Activated CD4-positive, alpha-beta memory T cell treated with anti-CD3 and anti-CD28 coated beads for 36 hours (primary cell): Measurements from ENCODE around the gene PRDM5. TPM values are rescaled to one million over a fixed set of nuclear protein-coding genes. Genes with fewer than 3 reads are reported as not detected.
"Not testable (repeated sequence)": the region's sequence is repeated elsewhere in the genome, so short reads cannot be mapped to it uniquely, and the experiment has no call there.

Experiments
- CTCF ChIA-PET: fragments of 350-600 bp; sonication (Branson Sonifier 250); formaldehyde crosslinking; loops from one replicate; lab custom pipeline; 2021; ENCODE audit warnings: antibody characterized with exemption, inconsistent platforms; lab: Charles Lee
- POLR2A ChIA-PET: fragments of 350-600 bp; sonication (Branson Sonifier 250); formaldehyde crosslinking; loops from one replicate; lab custom pipeline; 2021; ENCODE audit warnings: antibody characterized with exemption; lab: Charles Lee
- DNase-seq: peaks from one replicate; pipeline ENCODE4 v3.0.0-alpha.2; 2020
- H3K27ac Mint-ChIP-seq: one replicate; pipeline ENCODE4 v1.8.0; 2021; ENCODE audit warnings: mixed read lengths
- H3K27me3 Mint-ChIP-seq: one replicate; pipeline ENCODE4 v1.8.0; 2021; ENCODE audit warnings: mixed read lengths
- H3K36me3 Mint-ChIP-seq: one replicate; pipeline ENCODE4 v1.8.0; 2021; ENCODE audit warnings: mixed read lengths
- H3K4me1 Mint-ChIP-seq: one replicate; pipeline ENCODE4 v1.8.0; 2021; ENCODE audit warnings: low read depth, mixed read lengths
- H3K4me3 Mint-ChIP-seq: one replicate; pipeline ENCODE4 v1.8.0; 2021; ENCODE audit warnings: mild to moderate bottlenecking, mixed read lengths
- H3K9me3 Mint-ChIP-seq: one replicate; pipeline ENCODE4 v1.8.0; 2021; ENCODE audit warnings: mixed read lengths
- intact Hi-C: fragments of 100-400 bp; cut with micrococcal nuclease; formaldehyde crosslinking; loops from one replicate; pipeline ENCODE4 v1.15.1; 2023
- total RNA-seq, 2 experiments: library from RNA; stranded (reverse); gene quantifications; one replicate each; pipeline ENCODE4 v1.2.3, GENCODE V29; 2021

PRDM5 gene
- total RNA-seq, 2 experiments from 2014 or later = 0.17 TPM

DNA sequence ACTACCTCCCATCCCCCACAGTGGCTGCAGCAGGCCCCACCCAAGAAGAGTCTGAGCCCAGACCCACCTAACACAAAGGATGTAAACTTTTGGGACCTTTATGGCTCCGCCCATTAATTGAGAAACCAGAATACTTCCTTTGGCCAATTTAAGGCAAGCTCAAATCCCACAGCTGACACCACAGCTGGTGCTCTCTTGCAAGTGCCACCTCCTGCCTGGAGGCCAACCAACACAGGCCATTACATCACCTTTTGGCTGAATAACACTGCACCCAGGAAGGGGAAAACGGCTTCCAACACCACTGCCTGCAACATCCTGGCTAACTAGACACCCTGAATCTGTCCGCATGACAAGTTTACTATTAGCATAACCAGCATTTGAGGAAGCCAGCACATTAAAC, 248.8 kb downstream of the PRDM5 start:
- H3K27ac Mint-ChIP-seq = no peak overlapping the region
- H3K27me3 Mint-ChIP-seq = peaks cover 13% of the 10 kb centered on the region
- ChIA-PET POLR2A (no interaction called here), CTCF (no interaction called here)
- intact Hi-C loops = no loop called here
- peaks cover 6% of the 10 kb centered on the region for H3K9me3 Mint-ChIP-seq
- no peak overlapping the region for H3K4me3 Mint-ChIP-seq
- DNase-seq = no peak
- no peaks in the 10 kb centered on the region for H3K36me3 Mint-ChIP-seq
- H3K4me1 Mint-ChIP-seq = no peaks in the 10 kb centered on the region

DNA sequence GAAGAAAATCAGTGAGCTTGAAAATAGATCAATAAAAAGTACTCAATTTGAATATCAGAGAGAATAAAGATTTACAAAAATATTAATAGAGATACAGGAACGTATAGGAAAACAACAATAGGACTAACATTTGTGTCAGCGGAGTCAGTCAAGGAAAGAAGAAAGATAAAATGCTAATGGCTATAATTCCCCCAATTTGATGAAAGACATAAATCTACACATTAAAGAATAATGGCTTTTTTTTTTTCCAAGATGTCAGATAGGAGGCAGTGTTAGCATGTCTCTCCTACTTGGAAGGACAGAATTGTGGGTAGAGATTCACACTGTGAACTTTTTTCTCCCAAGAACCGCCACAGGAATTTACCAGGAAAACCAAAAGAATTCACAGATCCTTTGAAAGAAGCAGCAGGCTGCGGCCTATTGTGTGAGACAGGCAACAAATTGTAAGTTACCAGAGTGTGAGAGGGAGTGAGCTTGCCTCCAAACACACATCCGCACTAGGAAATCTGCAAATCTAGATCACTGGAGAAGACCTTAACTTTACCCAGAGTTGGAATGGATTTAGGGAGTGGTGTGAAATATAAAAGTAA, 249.9 kb downstream of the PRDM5 start:
- Mint-ChIP-seq H3K27me3 (peaks cover 9% of the 10 kb centered on the region), H3K36me3 (no peaks in the 10 kb centered on the region), H3K9me3 (peaks cover 6% of the 10 kb centered on the region), H3K27ac (no peak overlapping the region), H3K4me1 (no peaks in the 10 kb centered on the region), H3K4me3 (no peak overlapping the region)
- intact Hi-C loops = no loop called here
- ChIA-PET POLR2A (no interaction called here), CTCF (no interaction called here)
- DNase-seq = no peak

DNA sequence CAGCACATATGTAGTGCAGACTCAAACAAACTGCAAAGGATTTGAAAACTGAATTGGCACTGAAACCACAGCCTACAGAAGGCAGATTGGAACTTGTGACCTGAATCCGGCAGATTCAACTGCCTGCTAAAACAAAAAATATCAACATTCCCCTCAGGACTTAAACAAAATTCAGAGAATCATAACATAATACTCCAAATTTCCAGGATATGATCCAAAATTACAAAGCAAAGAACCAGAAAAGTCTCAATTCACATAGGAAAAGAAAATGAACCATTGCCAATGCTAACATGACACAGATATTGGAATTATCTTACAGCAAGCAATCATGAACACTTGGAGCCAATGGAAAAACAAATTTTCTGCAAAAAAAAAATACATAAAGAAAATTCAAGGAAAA, 250.4 kb downstream of the PRDM5 start:
- Mint-ChIP-seq H3K4me1 (no peaks in the 10 kb centered on the region), H3K27me3 (peaks cover 4% of the 10 kb centered on the region), H3K9me3 (peaks cover 6% of the 10 kb centered on the region), H3K4me3 (no peak overlapping the region), H3K27ac (no peak overlapping the region), H3K36me3 (no peaks in the 10 kb centered on the region)
- ChIA-PET POLR2A (no interaction called here), CTCF (no interaction called here)
- intact Hi-C loops = no loop called here
- no peak for DNase-seq

DNA sequence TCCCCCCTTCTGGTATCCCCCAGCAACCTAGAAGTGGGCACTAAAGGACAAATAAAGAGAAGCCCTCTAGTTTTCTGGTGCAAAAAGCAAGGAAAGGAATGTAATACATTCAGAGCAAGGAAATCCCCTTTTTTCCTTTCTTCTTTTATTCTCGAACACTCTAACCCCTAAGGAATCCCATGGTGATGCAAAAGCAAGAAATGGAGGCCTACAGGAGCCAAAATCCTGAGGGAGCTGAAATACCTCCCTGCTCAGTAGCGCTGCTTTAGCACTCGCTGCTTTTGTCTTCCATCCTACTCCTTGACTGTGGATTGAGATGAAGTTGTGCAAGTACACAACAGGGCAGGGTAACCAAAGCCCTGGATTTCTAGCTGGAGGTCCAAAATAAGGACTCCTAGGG, 251.0 kb downstream of the PRDM5 start:
- Mint-ChIP-seq H3K27ac (no peak overlapping the region), H3K9me3 (peaks cover 6% of the 10 kb centered on the region), H3K4me3 (no peak overlapping the region), H3K4me1 (no peaks in the 10 kb centered on the region), H3K36me3 (no peaks in the 10 kb centered on the region), H3K27me3 (peaks cover 3% of the 10 kb centered on the region)
- DNase-seq = no peak
- intact Hi-C loops = no loop called here
- ChIA-PET CTCF (no interaction called here), POLR2A (no interaction called here)

DNA sequence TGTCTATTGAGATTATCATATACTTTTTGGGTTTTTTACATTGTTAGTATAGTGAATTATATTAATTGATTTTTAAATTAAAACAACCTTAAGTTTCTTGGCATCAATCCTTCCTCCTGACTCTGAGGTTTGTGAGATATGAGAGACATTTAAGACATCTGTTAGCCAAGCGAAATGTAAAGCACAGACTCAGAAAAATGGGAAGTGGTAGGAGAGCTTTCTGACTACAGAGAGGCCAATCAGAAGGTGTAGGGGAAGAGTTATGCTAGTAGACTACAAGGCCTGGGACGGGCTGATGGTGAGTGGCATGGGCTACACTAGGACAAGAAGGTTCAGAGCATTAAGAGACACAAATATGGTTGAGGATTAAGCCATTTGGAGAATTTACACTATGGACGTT, 255.4 kb downstream of the PRDM5 start:
- ChIA-PET POLR2A (no interaction called here), CTCF (no interaction called here)
- H3K4me1 Mint-ChIP-seq = no peaks in the 10 kb centered on the region
- intact Hi-C loops = no loop called here
- no peak overlapping the region for H3K27ac Mint-ChIP-seq
- H3K9me3 Mint-ChIP-seq = peaks cover 3% of the 10 kb centered on the region
- DNase-seq = no peak
- H3K27me3 Mint-ChIP-seq = peaks cover under 1% of the 10 kb centered on the region
- no peak overlapping the region for H3K4me3 Mint-ChIP-seq
- H3K36me3 Mint-ChIP-seq = no peaks in the 10 kb centered on the region

DNA sequence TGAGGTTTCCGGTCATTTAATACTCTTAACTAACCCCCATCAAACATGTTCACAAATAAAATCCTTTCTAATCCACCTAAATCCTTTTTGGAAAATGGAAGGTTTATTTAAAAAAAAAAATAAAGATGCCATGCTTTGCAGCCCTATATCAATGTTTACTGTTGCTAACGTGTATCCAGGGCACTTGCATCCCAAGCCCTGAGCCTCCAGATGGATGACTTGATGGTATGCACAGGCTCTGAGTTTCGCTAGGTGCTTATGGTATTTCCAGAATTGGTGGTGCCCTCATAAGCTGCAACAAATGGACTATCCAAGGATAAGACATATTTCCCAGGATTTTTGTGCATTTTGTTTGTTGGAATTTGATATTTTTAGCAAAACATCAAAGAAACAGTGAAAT, 257.7 kb downstream of the PRDM5 start:
- ChIA-PET POLR2A (no interaction called here), CTCF (interaction anchor here (1.0 kb wide), 1 partner anchor 642 kb away, joined by 3 read pairs; no protein-coding TSS in a partner anchor)
- Mint-ChIP-seq H3K27me3 (peaks cover 1% of the 10 kb centered on the region), H3K9me3 (no peaks in the 10 kb centered on the region), H3K27ac (no peak overlapping the region), H3K36me3 (no peaks in the 10 kb centered on the region), H3K4me1 (no peaks in the 10 kb centered on the region), H3K4me3 (no peak overlapping the region)
- intact Hi-C loops = no loop called here
- no peak for DNase-seq

DNA sequence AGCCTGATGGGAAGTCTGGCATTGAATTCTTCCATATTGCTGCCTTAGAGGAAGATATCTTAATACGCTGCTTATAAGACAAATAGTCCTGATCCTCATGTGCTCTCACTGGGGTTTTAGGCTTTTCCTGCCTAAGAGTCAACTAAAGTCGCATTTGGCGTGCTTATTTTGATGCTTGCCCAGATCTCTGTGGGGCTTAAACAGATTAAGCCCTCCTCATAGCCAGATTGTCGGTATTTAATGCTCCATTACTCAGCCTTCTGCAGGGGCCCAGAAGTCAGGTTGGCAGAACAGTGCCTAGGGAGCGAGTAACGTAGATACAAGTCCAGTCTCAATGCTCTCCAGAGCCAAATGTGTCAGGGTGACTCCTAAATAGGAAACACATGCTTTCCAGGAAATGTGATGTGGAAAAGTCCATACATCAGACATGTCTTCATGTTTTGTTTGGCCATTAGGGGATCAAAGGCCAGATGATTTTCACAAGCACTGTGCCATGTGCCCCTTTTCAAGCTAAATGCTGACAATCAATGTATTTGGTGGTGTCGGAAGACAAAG, 262.8 kb downstream of the PRDM5 start:
- POLR2A ChIA-PET = no interaction called here
- no peak for DNase-seq
- CTCF ChIA-PET = no interaction called here
- peaks cover 10% of the 10 kb centered on the region for H3K27me3 Mint-ChIP-seq
- H3K9me3 Mint-ChIP-seq = no peaks in the 10 kb centered on the region
- H3K4me1 Mint-ChIP-seq = peaks cover 2% of the 10 kb centered on the region
- H3K36me3 Mint-ChIP-seq = no peaks in the 10 kb centered on the region
- H3K4me3 Mint-ChIP-seq = no peak overlapping the region
- intact Hi-C loops = no loop called here
- no peak overlapping the region for H3K27ac Mint-ChIP-seq

DNA sequence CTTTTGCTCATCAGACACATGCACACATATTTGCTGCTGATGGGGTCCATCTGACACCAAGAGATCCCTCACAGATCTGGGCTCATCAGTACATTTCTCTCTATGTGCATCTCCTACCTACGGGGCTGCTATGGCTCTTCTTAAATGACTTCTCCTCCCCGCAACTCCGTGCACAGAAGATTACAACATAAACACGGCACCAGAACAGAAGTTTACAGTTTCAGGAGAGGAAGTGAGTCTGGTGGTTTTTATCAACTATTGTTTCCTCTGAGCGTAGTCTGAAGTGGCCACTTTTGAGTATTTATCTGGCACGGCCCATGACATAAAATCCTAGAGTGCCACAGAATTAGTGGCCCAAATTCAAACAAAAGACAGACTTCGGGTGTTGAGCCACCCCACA, 263.8 kb downstream of the PRDM5 start:
- intact Hi-C loops = no loop called here
- H3K4me1 Mint-ChIP-seq = peaks cover 2% of the 10 kb centered on the region
- no peak for DNase-seq
- H3K27ac Mint-ChIP-seq = no peak overlapping the region
- H3K9me3 Mint-ChIP-seq = no peaks in the 10 kb centered on the region
- ChIA-PET POLR2A (no interaction called here), CTCF (no interaction called here)
- H3K27me3 Mint-ChIP-seq = peaks cover 10% of the 10 kb centered on the region
- no peak overlapping the region for H3K4me3 Mint-ChIP-seq
- H3K36me3 Mint-ChIP-seq = no peaks in the 10 kb centered on the region

DNA sequence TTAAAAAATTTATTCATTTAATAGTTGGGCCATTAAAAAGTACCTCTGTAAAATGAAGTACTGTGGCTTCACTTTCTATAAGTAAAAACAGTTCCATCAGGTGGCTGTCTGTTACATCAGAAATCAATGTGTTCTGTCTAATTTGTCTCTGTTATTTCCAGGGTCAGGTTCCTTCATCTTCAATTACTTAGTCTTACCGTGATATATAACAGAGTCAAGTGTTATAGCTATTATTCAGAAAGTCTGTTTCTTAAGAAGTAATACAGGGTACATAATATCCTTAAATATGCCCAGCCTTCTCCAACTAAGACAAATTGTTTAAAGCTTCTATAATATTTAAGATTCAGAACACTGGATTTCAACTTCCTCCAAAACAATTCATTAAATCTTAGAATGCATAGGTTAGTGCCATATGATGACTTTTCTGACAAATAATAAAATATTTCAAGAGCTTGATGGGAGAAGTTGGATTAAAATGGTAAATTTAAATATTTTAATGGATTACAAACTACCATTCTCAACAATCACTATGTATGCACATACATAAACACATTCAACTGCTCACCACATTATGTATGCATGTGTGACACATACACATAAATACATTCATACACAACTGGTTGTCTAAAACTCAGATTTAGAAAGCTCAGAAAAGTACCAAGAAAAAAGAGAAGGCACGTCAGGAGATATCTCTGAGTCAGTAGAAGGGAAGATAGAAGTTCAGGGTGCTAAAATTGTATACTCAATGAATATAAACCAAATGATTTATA, 268.5 kb downstream of the PRDM5 start:
- H3K27me3 Mint-ChIP-seq = peaks cover 6% of the 10 kb centered on the region
- CTCF ChIA-PET = no interaction called here
- no peak overlapping the region for H3K4me3 Mint-ChIP-seq
- DNase-seq = no peak
- POLR2A ChIA-PET = no interaction called here
- no peaks in the 10 kb centered on the region for H3K9me3 Mint-ChIP-seq
- intact Hi-C loops = no loop called here
- H3K36me3 Mint-ChIP-seq = no peaks in the 10 kb centered on the region
- H3K27ac Mint-ChIP-seq = no peak overlapping the region
- H3K4me1 Mint-ChIP-seq = peaks cover 2% of the 10 kb centered on the region

DNA sequence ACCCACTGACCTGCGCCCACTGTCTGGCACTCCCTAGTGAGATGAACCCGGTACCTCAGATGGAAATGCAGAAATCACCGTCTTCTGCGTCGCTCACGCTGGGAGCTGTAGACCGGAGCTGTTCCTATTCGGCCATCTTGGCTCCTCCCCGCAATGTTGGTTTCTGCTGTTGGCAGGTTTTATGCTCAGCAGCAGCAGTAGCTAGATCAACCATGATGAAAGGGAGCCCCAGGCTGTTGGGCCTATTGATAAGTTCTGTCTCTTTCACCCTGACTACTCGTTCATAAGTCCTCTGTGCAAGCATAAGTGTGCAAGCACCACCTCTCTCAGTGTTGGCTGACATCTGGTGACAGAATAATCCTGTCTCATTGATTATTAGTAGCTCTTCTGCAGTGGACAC, 274.2 kb downstream of the PRDM5 start:
- H3K4me1 Mint-ChIP-seq, H3K36me3 Mint-ChIP-seq, POLR2A ChIA-PET, CTCF ChIA-PET, H3K9me3 Mint-ChIP-seq, H3K4me3 Mint-ChIP-seq, H3K27me3 Mint-ChIP-seq, DNase-seq, H3K27ac Mint-ChIP-seq, intact Hi-C loops: not testable (repeated sequence)
